RPMI8226 (cell line): ENCODE results near the gene PPP1R8.
A peak's percentile ranks its signal among the peaks of the same experiment; 100 is the strongest.
"Not testable (repeated sequence)": the region's sequence is repeated elsewhere in the genome, so short reads cannot be mapped to it uniquely, and the experiment has no call there.

Experiments
- DNase-seq: peaks from one replicate; pipeline ENCODE4 v3.0.0-alpha.2; 2015

Gene PPP1R8

DNA sequence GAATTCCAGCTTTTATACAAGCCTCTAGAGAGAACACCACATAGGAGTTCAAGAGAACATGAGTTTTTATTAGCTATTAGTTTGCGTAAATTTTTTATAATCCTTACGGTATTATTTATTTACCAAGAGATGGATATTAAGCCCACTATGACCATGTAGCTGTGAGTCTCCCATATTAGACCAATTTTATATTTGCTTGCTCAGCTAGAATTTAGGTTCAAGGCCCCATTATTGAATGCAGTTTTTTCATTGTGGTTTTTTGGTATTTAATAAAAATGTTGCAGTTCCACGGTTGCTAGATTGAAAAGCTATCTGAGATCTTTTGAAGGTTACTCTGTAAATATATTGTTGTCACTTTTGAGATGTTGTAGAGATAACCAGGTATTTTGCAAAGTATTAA is 2.9 kb downstream of the PPP1R8 start:
- DNase-seq: no peak

DNA sequence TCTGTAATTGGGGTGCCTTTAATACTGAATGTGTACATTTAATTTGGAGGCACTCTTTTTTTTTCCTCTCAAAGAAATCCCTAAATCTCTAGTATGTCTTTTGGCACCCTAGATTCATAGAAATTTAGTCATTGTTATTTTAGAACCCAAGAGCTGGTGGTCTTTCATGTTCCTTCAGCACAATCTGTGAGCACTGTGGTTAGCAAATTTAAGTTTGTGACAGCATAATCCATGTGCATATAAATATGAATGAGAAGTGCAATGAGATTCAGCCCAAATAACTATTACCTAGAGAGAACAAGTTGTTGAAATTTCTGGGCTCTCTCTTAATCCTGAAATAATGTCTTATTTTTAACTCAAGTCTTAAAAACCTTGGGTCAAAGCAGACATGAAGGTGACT is 4.5 kb downstream of the PPP1R8 start:
- no peak for DNase-seq

DNA sequence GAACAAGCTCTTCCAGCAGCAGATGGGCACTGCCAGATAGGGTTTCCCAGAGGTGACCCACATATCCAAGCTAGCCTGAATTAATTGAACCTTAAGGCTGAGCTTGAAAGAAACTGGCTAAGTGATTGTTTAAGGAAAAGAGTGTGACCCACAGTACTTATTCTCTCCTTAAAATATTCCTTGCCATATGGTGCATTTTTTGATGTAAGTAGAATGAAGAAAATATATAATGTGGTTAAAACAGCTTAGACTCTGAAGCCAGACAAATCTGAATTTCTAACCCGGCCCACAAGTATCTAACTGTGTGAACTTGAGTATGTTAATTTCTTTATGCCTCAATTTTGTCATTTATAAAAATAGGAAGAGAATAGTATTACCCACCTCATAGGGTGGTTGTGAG is 4.9 kb downstream of the PPP1R8 start:
- DNase-seq: no peak

DNA sequence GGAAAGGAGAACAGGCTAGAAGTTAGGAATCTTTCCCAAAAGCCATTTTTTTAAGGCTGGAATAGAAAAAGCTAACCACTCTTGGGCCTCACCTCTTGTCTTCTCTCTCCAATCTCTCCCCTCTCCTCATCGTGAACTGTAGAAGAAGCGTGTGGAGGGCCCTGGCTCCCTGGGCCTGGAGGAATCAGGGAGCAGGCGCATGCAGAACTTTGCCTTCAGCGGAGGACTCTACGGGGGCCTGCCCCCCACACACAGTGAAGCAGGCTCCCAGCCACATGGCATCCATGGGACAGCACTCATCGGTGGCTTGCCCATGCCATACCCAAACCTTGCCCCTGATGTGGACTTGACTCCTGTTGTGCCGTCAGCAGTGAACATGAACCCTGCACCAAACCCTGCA is 19.4 kb downstream of the PPP1R8 start:
- no peak for DNase-seq

DNA sequence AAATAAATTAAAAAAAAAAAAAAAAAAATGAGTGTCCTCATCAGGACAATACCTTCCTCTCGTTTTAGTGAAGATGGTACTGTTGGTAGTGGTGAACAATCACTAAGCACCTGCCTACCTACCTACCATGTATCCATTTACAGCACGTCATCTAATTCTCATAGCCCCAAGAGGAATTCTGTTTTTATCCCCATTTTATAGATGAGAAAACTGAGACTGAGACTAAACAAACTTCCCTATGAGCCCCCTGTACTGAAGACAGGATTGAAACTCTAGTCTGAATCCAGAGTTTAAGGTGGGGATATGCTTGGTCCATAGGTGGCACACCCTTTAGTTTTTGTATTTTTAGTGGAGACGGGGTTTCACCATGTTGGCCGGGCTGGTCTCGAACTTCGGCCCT is 24.5 kb downstream of the PPP1R8 start:
- DNase-seq: no peak

DNA sequence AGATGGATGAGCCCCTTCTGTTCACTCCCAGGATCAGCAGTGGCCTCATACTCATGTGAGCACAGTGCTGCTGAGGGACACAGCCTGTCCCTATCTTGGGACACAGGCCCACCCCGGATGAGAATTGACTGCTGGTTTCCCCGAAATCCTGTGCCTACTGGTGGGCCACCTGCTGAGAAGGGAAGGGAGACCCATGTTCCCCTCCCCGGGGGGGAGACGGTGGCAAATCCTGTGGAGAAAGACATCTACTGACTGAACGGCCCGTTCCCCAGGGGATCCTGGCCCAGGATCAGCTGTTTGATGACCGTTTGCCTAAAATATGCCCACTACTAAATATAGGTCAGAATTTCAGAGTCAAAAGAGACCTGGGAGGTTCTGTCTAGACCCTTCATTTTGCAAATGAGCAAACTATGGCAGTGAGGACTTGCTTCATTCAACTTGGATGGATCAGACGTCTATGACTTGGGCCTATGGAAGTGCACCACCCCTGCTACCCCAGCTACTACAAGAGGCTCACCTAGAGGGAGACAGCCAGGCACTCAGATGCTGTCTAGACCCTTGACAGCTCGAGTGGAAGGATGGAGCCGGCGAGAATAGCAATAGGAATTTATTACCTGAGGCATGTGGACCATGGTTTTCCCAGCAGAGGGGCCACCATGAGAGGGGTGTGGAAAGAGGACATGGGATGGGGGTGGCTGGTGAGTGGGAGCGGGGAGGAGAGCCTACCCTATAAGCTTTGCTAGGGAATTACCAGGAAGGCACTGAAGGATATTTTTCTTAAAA is 26.2 kb downstream of the PPP1R8 start:
- DNase-seq: no peak

DNA sequence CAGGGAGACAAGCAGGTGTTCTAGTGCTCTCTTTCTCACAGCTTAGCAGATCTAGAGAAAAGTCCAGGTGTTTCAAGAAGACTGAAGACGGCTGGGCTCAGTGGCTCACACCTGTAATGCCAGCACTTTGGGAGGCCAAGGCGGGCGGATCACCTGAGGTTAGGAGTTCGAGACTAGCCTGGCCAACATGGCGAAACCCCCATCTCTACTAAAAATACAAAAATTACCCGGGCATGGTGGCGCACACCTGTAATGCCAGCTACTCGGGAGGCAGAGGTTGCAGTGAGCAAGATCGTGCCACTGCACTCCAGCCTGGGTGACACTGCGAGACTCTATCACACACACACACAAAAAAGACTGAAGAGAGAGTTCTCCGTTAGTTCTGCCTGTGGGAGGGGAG is 27.0 kb downstream of the PPP1R8 start:
- DNase-seq: not testable (repeated sequence)

DNA sequence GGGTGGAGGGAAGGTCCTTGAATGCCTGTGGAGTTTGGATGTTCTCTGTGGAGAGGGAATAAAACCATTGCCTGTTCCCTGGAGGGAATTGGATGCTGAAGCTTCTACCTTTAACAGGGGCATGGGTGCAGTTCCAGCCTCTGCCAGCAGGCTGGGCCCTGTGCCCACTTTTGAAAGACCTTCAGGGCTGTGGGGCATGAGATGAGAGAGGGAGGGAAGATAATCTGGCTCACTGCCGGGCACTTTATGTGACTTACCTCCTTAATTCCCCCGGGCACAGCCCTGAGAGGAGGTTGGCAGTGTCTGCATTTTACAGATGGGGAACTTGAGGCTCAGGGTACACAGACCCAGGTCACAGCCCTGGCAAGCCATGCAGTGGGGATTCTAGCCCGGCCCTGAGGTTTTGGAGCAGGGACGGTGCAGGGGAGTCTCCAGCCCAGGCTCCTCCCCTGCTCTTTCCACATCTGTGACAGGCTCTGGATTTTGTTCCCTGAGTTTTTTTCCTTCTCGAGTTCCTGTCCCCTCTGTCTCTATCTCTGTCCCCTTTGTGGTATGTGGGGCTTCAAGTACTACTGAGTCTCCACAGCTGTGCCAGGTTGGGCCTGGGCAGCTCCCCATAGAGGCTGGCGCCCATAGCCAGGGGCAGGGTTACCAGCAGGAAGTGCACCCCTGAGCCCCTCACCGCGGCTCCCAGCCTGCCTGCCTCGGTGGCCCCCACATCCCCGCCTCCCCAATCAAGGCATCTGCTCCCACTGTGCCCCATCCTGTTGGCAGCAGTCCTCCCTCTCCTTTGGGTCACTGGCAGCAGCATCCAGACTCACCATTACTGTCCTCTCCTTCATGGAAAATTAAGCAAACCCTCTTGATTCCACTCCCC is 27.7 kb downstream of the PPP1R8 start:
- DNase-seq: peak; percentile 92

DNA sequence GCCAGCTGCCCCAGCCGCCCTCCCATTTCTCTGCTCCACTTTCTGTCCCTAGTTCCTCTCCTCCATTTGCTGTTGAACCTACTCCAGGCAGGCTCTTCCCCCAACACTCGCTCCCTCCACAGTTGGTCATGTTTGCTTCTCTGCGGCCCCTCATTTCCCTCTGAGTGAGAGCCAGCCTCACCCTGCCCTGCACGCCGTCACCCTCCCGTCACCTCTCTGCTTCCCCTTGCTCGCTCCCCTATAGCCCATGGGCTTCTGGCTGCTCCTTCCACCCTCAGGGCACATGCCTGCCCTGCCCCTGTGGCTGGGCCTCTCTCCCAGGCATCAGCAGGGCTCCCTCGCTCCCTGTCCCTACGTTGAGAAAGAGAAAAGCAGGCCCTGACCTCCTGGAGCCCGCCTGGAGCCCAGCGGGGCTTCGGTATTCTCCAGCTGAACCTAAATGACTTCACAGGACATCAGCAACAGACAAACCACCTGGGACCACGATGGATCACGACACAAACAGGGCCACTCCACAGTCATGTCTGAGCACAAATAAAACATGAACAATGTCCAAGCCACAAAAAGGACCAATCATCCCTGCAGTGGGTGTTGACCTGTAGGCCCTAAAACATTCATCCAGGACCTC is 28.5 kb downstream of the PPP1R8 start:
- no peak for DNase-seq

DNA sequence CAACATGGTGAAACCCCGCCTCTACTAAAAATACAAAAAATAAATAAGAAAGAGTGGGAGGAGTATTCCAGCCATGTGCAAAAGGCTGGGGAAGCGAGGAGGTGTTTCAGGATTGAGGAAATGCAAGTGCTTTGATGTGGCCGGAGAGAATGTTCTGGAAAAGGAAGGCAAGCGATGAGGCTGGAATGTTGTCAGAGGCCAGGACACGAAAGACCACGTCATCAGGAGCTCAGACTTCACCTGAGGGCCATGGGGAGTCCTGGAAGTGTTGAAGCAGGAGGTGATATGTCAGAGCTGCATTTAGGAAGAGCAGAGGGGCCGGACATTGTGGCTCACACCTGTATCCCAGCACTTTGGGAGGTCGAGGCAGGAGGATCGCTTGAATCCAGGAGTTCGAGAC is 30.9 kb downstream of the PPP1R8 start:
- no peak for DNase-seq

DNA sequence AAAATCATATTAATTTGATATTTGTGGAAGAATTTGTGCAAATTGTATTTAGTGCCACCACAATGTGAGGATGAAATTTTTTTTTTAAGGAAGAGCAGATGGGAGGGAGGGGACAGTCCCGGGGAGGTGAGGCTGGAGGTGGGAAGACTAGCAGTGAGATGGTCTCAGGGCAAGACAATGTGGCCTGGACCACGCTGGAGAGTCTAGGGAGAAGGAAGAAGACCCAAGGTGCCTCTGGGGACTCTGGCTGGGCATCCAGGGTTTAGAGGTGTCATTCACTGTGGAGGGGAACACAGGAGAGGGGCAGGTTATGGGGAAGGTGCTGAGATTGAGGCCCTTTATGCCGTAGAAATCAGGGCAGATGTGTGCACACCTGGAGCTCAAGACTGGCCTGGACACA is 31.4 kb downstream of the PPP1R8 start:
- no peak for DNase-seq

DNA sequence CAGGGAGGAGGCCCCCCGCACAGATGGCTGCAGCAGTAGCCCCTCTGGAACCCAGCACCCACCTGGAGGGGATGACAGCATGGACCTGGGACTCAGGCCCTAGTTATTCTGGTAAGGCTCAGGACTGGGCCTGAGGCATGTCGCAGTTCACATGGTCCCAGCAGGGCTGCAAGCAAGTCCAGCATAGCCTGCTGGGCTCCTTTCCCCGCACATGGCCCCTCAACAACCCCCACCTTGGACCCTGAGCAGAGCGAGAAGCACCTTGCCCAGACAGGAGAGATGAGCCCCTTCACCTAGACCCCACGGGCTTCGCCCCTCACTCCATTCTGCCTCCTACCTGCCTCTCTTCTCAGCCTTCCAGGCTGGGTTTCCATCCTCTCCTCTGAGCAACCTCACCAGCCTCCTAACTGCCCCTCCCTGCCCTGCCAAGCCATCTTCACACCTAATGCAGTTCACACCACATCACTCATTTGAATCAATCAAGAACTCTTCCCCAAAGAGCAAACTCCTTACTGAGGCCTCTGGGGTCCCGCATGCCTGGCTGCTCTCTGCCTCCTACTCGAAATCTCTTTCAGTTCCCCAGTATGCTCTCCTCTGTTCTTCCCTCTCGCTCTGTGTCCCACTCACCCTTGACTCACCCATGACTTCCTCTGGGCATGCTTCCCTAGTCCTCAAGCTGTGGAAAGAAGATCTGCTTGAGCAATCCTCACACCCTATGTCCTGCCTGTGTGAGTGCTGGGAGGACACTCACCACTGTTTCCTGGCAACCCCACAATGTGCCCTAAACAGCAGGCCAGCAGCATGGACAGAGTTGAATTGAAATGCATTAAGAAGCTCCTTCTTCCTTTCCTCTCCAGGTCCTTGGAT is 32.3 kb downstream of the PPP1R8 start:
- no peak for DNase-seq

DNA sequence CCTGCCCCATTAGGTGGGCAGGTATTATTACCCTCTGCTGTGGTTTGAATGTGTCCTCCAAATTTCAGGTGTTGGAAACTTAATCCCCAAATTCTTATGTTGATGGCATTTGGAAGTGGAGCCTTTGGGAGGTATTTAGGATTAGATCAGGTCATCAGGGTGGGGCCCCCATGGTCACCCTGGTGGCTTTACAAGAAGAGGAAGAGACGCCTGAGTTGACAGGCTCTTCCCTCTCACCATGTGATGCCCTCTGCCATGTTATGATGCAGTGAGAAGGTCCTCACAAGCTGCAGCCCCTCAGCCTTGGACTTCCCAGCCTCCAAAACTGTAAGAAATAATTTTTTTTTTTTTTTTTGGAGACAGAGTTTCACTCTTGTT is 32.9 kb downstream of the PPP1R8 start:
- no peak for DNase-seq

DNA sequence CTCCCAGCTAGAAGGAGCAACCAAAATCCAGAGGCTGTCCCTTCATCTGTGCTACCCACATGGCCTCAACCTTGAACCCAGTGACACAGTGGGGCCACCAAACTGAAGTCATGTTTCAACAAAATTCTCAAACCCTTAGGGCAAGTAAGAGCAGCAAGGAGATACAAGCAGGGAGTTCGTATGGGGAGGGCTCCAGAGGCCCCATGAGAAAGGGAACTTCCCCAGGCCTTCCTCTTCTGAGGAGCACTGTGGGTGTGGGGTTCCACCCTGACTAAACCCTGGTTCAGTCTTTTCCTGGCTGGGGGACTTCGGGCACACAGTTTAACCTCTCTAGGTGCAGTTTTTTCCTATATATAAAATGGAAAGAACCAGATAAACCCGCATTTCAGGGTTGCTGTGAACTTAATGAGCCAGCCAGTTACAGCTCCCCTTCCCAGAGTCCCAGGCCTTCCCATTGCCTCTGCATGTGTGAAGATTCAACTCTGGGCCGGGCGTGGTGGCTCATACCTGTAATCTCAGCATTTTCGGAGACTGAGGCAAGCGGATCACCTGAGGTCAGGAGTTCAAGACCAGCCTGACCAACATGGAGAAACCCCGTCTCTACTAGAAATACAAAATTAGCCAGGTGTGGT is 33.8 kb downstream of the PPP1R8 start:
- peak; percentile 25 for DNase-seq

DNA sequence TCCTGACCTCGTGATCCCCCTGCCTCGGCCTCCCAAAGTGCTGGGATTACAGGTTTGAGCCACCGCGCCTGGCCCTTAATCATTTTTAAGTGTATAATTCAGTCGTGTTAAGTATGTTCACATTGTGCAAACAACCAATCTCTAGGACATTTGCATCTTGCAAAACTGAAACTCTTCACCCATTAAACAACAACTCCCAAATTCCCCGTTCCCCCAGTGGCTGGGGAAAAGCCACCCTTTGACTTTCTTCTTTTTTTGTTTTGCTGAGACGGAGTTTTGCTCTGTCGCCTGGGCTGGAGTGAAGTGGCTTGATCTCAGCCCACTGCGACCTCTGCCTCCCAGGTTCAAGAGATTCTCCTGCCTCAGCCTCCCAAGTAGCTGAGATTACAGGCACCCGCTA is 35.2 kb downstream of the PPP1R8 start:
- DNase-seq: no peak

DNA sequence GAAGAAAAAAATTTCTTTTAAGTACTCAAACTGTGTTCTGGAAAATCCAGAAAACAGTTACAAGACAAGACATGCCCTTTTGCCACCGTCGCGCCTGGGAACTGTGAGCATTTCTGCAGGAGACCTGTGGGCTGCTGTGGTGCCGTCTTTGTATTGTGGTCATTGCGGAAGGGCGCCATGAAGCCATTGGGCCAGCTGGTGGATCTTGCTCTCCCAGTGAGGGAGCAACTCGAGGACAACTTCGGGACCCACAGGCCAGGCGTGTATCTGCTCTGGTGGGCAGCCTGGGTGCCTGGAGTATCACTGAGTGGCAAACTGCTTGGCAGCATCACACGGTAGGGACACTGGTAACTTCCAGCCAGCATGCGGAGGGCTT is 38.0 kb downstream of the PPP1R8 start:
- peak; percentile 26 for DNase-seq

DNA sequence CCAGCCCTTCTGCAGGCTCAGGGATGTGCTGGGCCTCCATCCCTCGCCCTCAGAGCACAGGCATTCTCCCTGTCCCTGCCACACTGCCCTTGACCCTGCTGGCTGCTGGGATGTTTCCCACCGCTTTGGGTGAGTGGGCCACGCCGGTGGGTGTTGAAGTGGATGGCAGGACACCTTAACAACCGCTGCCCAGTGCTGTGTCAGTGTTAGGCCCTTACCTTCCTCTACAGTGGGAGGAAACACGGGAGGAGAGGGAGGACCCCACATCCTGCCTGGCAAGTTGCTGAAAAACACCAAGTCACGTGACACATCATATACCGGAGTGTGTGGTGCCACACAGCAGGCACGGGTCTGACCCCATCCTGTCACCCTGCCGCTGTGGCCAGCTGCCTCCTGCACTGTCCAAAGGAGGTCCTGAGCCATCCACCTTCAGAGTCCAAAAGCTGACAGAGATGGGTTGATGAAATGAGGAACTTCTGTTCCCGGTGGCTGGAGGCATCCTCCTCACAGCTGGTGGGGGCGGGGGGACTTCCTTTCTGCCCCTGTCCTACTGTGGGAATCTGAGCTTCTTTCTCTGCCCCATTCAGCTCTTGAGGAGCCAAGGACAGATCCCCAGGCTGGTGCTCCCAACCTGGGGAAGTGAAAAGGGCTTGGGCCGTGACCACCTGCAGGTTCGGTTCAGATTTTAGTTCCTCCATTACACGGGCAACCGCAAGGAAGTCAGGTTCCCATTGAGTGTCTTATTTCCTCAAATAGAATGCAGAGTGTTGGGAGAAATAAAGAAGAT is 38.5 kb downstream of the PPP1R8 start:
- DNase-seq: peak; percentile 82

DNA sequence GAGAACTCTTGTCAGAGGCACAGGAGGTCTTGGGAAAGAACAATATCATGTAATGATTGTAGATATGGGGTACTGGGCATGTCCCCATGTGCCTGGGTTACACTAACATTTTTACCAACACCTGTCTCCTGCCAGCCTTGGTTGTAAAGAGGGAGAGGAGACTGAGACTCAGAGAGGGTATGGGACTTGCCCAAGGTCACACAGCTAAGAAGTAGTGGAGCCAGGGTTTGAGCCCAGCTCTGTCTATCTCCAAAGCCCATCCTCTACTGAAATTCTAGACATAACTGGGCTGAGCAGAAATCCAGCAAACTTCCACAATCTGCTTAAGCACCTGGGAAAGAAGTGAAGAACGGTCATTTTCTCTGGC is 39.1 kb downstream of the PPP1R8 start:
- no peak for DNase-seq

DNA sequence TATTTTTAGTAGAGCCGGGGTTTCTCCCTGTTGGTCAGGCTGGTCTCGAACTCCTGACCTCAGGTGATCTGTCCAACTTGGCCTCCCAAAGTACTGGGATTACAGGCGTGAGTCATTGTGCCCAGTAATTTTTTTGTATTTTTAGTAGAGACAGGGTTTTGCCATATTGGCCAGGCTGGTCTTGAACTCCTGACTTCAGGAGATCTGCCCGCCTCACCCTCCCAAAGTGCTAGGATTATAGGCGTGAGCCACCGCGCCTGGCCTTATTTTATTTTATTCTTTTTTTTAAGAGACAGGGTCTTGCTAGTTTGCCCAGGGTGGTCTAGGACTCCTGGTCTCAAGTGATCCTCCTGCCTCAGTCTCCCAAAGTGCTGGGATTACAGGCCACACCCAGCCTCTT is 40.5 kb downstream of the PPP1R8 start:
- not testable (repeated sequence) for DNase-seq

DNA sequence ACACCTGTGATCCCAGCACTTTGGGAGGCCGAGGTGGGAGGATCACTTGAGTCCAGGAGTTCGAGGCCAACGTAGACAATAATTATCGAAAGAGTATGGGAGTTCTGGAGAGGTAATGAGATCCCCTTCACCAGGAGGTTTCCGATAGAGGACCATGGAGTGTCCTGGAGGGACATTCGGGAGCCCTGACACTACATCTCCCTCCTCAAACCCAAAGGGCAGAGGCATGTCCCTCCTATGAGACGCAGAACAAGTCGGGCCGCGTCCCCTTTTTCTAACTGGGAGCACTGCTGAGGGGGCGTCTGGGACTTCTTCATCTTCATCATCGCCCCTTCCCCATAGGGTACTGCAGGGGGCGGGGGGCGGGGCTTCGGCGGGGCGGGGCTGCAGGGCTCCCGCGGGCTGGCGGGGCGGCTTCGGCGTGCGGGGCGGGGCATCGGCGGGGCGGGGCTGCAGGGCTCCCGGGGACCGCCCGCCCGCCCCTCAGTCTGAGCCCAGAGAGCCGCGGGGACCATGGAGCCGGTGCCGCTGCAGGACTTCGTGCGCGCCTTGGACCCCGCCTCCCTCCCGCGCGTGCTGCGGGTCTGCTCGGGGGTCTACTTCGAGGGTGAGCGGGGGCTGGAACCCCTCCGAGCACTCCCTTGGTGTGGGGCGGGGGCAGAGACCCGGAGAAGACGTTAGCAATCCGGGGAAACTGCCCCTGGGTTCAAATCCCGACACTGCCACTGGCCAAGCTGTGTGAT is 41.6 kb downstream of the PPP1R8 start, which contains the start of gene THEMIS2:
Gene THEMIS2, plus strand, starts transcription at position 486 of the 743 bp plus-strand sequence. Its CDS starts 28 bp downstream, at position 514.
- DNase-seq: peak; percentile 74
